ENCODE data around the gene CFAP58. TPM values are rescaled to one million over a fixed set of nuclear protein-coding genes. Genes with fewer than 3 reads are reported as not detected.

CFAP58 gene
- total RNA-seq, 1 experiment from 2014 or later: not detected

Other genes starting within 250 kb of the CFAP58 start
- gene SFR1, start 231.7 kb upstream of the CFAP58 start, total RNA-seq (2014; rRNA removed; shearing (Covaris generic)): 12.6 and 14.2 TPM in 2 replicates
- gene CFAP43, start 121.5 kb upstream of the CFAP58 start, total RNA-seq (2014; rRNA removed; shearing (Covaris generic)): not detected in 2 replicates
- 51.7 and 52.2 TPM in 2 replicates for gene GSTO1, start 98.9 kb upstream of the CFAP58 start, total RNA-seq (2014; rRNA removed; shearing (Covaris generic))
- gene GSTO2, start 84.6 kb upstream of the CFAP58 start, total RNA-seq (2014; rRNA removed; shearing (Covaris generic)): 0.08 TPM in 1 of 2 replicates, not detected in the other
- gene ITPRIP, start 15.4 kb upstream of the CFAP58 start, total RNA-seq (2014; rRNA removed; shearing (Covaris generic)): 4.9 and 5.3 TPM in 2 replicates

Data from SJCRH30 (cell line).